WTC11 (cell line): ENCODE results near the gene UBTD1. TPM values are rescaled to one million over a fixed set of nuclear protein-coding genes. Genes with fewer than 3 reads are reported as not detected.

Source experiments
- ATAC-seq: fragments of 200-7000 bp; cut with Tn5 transposase; 2 replicates; pipeline ENCODE4 v1.10.0; 2021; ENCODE audit warnings: mild to moderate bottlenecking, moderate library complexity
- CTCF ChIA-PET: fragments of 300-600 bp; sonication (Branson Sonifier 250); formaldehyde crosslinking; loops from one replicate; lab custom pipeline; 2021; ENCODE audit warnings: antibody characterized with exemption; lab: Charles Lee
- POLR2A ChIA-PET: fragments of 350-600 bp; sonication (Branson Sonifier 250); formaldehyde crosslinking; loops from one replicate; lab custom pipeline; 2021; ENCODE audit warnings: antibody characterized with exemption; lab: Charles Lee
- DNase-seq: peaks from one replicate; pipeline ENCODE4 v3.0.0; 2021; ENCODE audit warnings: low spot score
- H3K27ac Mint-ChIP-seq: 2 replicates; pipeline ENCODE4 v1.8.0; 2021; ENCODE audit warnings: mixed read lengths
- H3K27me3 Mint-ChIP-seq: 2 replicates; pipeline ENCODE4 v1.8.0; 2021; ENCODE audit warnings: low read depth, mild to moderate bottlenecking, moderate library complexity, mixed read lengths
- H3K36me3 Mint-ChIP-seq: 2 replicates; pipeline ENCODE4 v1.8.0; 2021; ENCODE audit warnings: mixed read lengths
- H3K4me1 Mint-ChIP-seq: 2 replicates; pipeline ENCODE4 v1.8.0; 2022; ENCODE audit warnings: mixed read lengths
- H3K4me3 Mint-ChIP-seq: 2 replicates; pipeline ENCODE4 v1.8.0; 2021; ENCODE audit warnings: mild to moderate bottlenecking, moderate library complexity, mixed read lengths
- H3K9me3 Mint-ChIP-seq: 2 replicates; pipeline ENCODE4 v1.8.0; 2021; ENCODE audit warnings: mixed read lengths
- CBFB ChIP-seq: sonication (generic); formaldehyde crosslinking; IDR thresholded peaks from 2 replicates; pipeline ENCODE4 v1.8.1; 2022; ENCODE audit warnings: mild to moderate bottlenecking, low read depth, missing genetic modification reagents
- ELF4 ChIP-seq: sonication (generic); formaldehyde crosslinking; IDR thresholded peaks from 2 replicates; pipeline ENCODE4 v1.8.1; 2022; ENCODE audit warnings: low read depth, mild to moderate bottlenecking, moderate library complexity, missing genetic modification reagents
- ETV6 ChIP-seq: sonication (generic); formaldehyde crosslinking; IDR thresholded peaks from 2 replicates; pipeline ENCODE4 v1.8.1; 2022; ENCODE audit warnings: mild to moderate bottlenecking, missing genetic modification reagents
- FOXJ3 ChIP-seq: sonication (generic); formaldehyde crosslinking; IDR thresholded peaks from 2 replicates; pipeline ENCODE4 v1.9.0; 2021; ENCODE audit warnings: missing genetic modification reagents, mild to moderate bottlenecking, borderline replicate concordance
- FOXP1 ChIP-seq: sonication (generic); formaldehyde crosslinking; IDR thresholded peaks from 2 replicates; pipeline ENCODE4 v1.8.0; 2022; ENCODE audit warnings: missing genetic modification reagents, mild to moderate bottlenecking, moderate library complexity, borderline replicate concordance
- GRHL2 ChIP-seq: fragments of 250-450 bp; sonication (Bioruptor Pico); IDR thresholded peaks from 2 replicates; pipeline ENCODE4 v1.8.0; 2022; ENCODE audit warnings: mild to moderate bottlenecking, moderate library complexity; ENCODE audit not compliant: insufficient replicate concordance, severe bottlenecking
- HMGXB4 ChIP-seq: sonication (generic); formaldehyde crosslinking; IDR thresholded peaks from 2 replicates; pipeline ENCODE4 v1.8.1; 2023; ENCODE audit warnings: mild to moderate bottlenecking, moderate library complexity, missing genetic modification reagents
- IRF2 ChIP-seq: sonication (generic); formaldehyde crosslinking; IDR thresholded peaks from 2 replicates; pipeline ENCODE4 v1.8.0; 2022; ENCODE audit warnings: low read depth, missing genetic modification reagents, borderline replicate concordance
- JAZF1 ChIP-seq: fragments of 250-450 bp; sonication (Bioruptor Pico); IDR thresholded peaks from 2 replicates; pipeline ENCODE4 v1.9.0; 2021; ENCODE audit warnings: moderate library complexity, mild to moderate bottlenecking, inconsistent platforms
- MLX ChIP-seq: sonication (generic); formaldehyde crosslinking; IDR thresholded peaks from 2 replicates; pipeline ENCODE4 v1.8.1; 2023; ENCODE audit warnings: mild to moderate bottlenecking, missing genetic modification reagents, moderate library complexity
- NR3C1 ChIP-seq: sonication (generic); formaldehyde crosslinking; conservative IDR thresholded peaks from 2 replicates; pipeline ENCODE4 v1.8.1; 2023; ENCODE audit warnings: low read depth, mild to moderate bottlenecking, missing genetic modification reagents
- PRRX2 ChIP-seq: fragments of 250-450 bp; sonication (Bioruptor Pico); IDR thresholded peaks from 2 replicates; pipeline ENCODE4 v1.8.0; 2021; ENCODE audit warnings: mild to moderate bottlenecking
- RELA ChIP-seq: sonication (generic); formaldehyde crosslinking; IDR thresholded peaks from 2 replicates; pipeline ENCODE4 v1.8.1; 2022; ENCODE audit warnings: missing genetic modification reagents, mild to moderate bottlenecking, borderline replicate concordance
- ZNF138 ChIP-seq: sonication (generic); formaldehyde crosslinking; conservative IDR thresholded peaks from 2 replicates; pipeline ENCODE4 v1.8.1; 2022; ENCODE audit warnings: mild to moderate bottlenecking, moderate library complexity, missing genetic modification reagents
- ZNF317 ChIP-seq: sonication (generic); formaldehyde crosslinking; IDR thresholded peaks from 2 replicates; pipeline ENCODE4 v1.8.1; 2023; ENCODE audit warnings: low read depth, mild to moderate bottlenecking, moderate library complexity, missing genetic modification reagents, borderline replicate concordance
- ZNF416 ChIP-seq: fragments of 250-450 bp; sonication (Bioruptor Pico); IDR thresholded peaks from 2 replicates; pipeline ENCODE4 v1.9.0; 2021; ENCODE audit warnings: mild to moderate bottlenecking, inconsistent platforms
- ZNF532 ChIP-seq: fragments of 250-450 bp; sonication (Bioruptor Pico); IDR thresholded peaks from 2 replicates; pipeline ENCODE4 v1.9.0; 2021; ENCODE audit warnings: mild to moderate bottlenecking, borderline replicate concordance
- total RNA-seq: library from RNA; stranded (reverse); gene quantifications from 3 replicates; pipeline ENCODE4 v1.2.3, GENCODE V29; 2021
- TF ChIP-seq, protein P1 (sequence below): sonication (generic); formaldehyde crosslinking; IDR thresholded peaks from 2 replicates; pipeline ENCODE4 v1.8.0; 2022; ENCODE audit warnings: missing genetic modification reagents
- TF ChIP-seq, protein P2 (sequence below): sonication (generic); formaldehyde crosslinking; IDR thresholded peaks from 2 replicates; pipeline ENCODE4 v1.8.0; 2022; ENCODE audit warnings: mild to moderate bottlenecking, missing genetic modification reagents
- TF ChIP-seq, protein P3 (sequence below): sonication (generic); formaldehyde crosslinking; IDR thresholded peaks from 2 replicates; pipeline ENCODE4 v1.8.1; 2022; ENCODE audit warnings: low read depth, mild to moderate bottlenecking, moderate library complexity, missing genetic modification reagents, borderline replicate concordance

Gene UBTD1
- total RNA-seq, 1 experiment from 2014 or later: 35.7 TPM

DNA sequence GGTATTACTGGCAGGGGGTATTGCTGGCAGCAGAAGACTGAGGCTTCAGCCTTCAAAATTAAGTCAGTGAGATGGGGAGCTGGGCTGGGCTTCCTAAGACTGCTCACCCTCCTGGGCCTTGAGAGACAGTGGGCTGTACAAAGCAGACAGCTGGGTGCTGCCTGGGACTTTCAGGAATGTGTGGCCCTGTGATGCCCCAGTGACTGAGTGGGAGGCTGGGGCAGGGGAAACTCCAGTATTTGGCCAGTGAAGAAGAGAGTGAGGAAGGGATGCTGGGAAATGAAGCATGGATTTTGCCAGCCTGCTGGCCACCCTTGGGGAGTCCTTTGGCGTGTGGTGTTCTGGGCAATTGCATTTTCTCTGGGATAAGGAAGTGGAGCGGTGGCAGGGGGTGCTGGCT, 74.3 kb downstream of the UBTD1 start:
- H3K36me3 Mint-ChIP-seq: 0 out of 2 replicates have a peak, but pooled peaks cover 5% of the 10 kb centered on the region
- no peaks in the 10 kb centered on the region for H3K9me3 Mint-ChIP-seq
- no peaks in the 10 kb centered on the region for H3K27me3 Mint-ChIP-seq
- POLR2A ChIA-PET: no interaction called here
- CTCF ChIA-PET: interaction anchor here (0.6 to 2.8 kb wide), 22 partner anchors 8 to 1993 kb away, joined by 3 to 55 read pairs (median 6); partner anchors contain the start of genes C10orf62, HOGA1, PI4K2A and RRP12
- no peak overlapping the region for H3K4me3 Mint-ChIP-seq
- H3K27ac Mint-ChIP-seq: peak overlapping the region; percentile 75
- TF ChIP-seq CBFB (CRISPR knock-in tag) (no peak), FOXP1 (CRISPR knock-in tag) (no peak), FOXJ3 (no peak), HMGXB4 (CRISPR knock-in tag) (no peak)
- TF ChIP-seq, all 79 proteins: peak for 0
- no peak for DNase-seq
- ATAC-seq: no peak
- H3K4me1 Mint-ChIP-seq: peaks cover 5% of the 10 kb centered on the region

DNA sequence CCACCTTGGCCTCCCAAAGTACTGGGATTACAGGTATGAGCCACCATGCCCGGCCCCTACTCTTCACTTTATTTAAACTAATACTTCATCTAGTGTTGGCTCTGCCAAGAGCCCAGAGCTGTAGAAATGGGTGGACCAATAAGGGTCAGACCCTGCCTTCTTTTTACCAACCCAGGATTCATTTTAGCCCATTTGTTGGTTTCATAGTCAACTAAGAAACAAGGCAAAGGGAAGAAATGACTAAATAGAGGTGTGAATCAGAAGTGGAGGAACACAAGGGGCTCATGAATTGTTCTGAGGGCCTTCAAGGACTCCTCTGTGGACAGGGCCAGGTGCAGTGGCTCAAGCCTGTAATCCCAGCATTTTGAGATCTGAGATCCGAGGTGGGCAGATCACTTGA, 74.9 kb downstream of the UBTD1 start:
- no peak for DNase-seq
- no peak for TF ChIP-seq PRRX2 (CRISPR knock-in tag)
- no peak for TF ChIP-seq NR3C1 (CRISPR knock-in tag)
- no peak for TF ChIP-seq RELA (CRISPR knock-in tag)
- TF ChIP-seq, protein P1, sequence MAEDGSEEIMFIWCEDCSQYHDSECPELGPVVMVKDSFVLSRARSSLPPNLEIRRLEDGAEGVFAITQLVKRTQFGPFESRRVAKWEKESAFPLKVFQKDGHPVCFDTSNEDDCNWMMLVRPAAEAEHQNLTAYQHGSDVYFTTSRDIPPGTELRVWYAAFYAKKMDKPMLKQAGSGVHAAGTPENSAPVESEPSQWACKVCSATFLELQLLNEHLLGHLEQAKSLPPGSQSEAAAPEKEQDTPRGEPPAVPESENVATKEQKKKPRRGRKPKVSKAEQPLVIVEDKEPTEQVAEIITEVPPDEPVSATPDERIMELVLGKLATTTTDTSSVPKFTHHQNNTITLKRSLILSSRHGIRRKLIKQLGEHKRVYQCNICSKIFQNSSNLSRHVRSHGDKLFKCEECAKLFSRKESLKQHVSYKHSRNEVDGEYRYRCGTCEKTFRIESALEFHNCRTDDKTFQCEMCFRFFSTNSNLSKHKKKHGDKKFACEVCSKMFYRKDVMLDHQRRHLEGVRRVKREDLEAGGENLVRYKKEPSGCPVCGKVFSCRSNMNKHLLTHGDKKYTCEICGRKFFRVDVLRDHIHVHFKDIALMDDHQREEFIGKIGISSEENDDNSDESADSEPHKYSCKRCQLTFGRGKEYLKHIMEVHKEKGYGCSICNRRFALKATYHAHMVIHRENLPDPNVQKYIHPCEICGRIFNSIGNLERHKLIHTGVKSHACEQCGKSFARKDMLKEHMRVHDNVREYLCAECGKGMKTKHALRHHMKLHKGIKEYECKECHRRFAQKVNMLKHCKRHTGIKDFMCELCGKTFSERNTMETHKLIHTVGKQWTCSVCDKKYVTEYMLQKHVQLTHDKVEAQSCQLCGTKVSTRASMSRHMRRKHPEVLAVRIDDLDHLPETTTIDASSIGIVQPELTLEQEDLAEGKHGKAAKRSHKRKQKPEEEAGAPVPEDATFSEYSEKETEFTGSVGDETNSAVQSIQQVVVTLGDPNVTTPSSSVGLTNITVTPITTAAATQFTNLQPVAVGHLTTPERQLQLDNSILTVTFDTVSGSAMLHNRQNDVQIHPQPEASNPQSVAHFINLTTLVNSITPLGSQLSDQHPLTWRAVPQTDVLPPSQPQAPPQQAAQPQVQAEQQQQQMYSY (CRISPR knock-in tag): no peak
- no peak for TF ChIP-seq ZNF138 (CRISPR knock-in tag)
- no peak for TF ChIP-seq IRF2 (CRISPR knock-in tag)
- no peak for TF ChIP-seq GRHL2 (CRISPR knock-in tag)
- no peak for TF ChIP-seq ZNF317 (CRISPR knock-in tag)
- TF ChIP-seq, protein P2, sequence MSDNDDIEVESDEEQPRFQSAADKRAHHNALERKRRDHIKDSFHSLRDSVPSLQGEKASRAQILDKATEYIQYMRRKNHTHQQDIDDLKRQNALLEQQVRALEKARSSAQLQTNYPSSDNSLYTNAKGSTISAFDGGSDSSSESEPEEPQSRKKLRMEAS (CRISPR knock-in tag): no peak
- no peak for TF ChIP-seq JAZF1 (CRISPR knock-in tag)
- TF ChIP-seq ZNF532: no peak
- TF ChIP-seq MLX (CRISPR knock-in tag): no peak
- TF ChIP-seq ETV6: no peak
- TF ChIP-seq, protein P3, sequence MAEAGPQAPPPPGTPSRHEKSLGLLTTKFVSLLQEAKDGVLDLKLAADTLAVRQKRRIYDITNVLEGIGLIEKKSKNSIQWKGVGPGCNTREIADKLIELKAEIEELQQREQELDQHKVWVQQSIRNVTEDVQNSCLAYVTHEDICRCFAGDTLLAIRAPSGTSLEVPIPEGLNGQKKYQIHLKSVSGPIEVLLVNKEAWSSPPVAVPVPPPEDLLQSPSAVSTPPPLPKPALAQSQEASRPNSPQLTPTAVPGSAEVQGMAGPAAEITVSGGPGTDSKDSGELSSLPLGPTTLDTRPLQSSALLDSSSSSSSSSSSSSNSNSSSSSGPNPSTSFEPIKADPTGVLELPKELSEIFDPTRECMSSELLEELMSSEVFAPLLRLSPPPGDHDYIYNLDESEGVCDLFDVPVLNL (CRISPR knock-in tag): no peak
- TF ChIP-seq ELF4 (CRISPR knock-in tag): no peak
- TF ChIP-seq ZNF416 (CRISPR knock-in tag): no peak
- Mint-ChIP-seq H3K4me3 (no peak overlapping the region), H3K36me3 (0 out of 2 replicates have a peak, but pooled peaks cover 5% of the 10 kb centered on the region), H3K27me3 (no peaks in the 10 kb centered on the region), H3K27ac (no peak overlapping the region), H3K4me1 (peaks cover 5% of the 10 kb centered on the region), H3K9me3 (no peaks in the 10 kb centered on the region)
- ChIA-PET POLR2A (no interaction called here), CTCF (interaction anchor here (1.2 to 2.2 kb wide), 2 partner anchors 10 to 14 kb away, joined by 3 to 32 read pairs; partner anchors contain the start of gene HOGA1)
- ATAC-seq: no peak
